B cell (primary cell): ENCODE measurements around the gene VPS37C.

Experiments used
- EZH2 ChIP-seq: IDR thresholded peaks from 2 replicates; pipeline ENCODE4 v1.6.1; 2012; ENCODE audit warnings: borderline replicate concordance, low read depth, mild to moderate bottlenecking, moderate library complexity, low read length; ENCODE audit not compliant: insufficient read depth, poor library complexity, severe bottlenecking
- TF ChIP-seq, protein P1 (sequence below): fragments of 200-600 bp; IDR thresholded peaks from one replicate; pipeline ENCODE4 v1.8.0; 2022; ENCODE audit warnings: antibody characterized with exemption, mild to moderate bottlenecking

DNA sequence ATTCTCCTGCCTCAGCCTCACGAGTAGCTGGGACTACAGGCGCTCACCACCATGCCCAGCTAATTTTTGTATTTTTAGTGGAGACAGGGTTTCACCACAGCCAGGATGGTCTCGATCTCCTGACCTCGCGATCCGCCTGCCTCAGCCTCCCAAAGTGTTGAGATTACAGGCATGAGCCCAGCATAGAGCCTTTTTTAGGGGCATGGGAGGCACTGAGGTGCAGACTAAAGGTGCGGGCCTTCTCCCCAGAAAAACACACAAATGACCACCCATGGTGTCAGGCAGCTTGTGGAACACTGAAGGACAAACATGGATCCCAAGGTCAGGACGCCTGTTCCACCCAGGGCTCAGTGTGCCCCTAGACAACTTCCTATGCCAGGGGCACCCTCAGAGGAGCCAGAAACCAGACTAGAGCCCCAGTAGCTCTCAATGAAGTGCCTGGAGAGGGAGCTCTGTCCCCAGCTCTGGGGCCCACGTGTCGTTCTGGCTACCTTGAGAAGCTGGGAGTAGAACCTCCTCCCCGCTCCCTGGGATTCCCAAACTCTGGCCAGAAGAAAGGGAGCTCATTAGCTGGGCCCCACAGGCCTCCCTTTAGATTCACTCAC, 80.1 kb downstream of the VPS37C start:
- TF ChIP-seq, protein P1, sequence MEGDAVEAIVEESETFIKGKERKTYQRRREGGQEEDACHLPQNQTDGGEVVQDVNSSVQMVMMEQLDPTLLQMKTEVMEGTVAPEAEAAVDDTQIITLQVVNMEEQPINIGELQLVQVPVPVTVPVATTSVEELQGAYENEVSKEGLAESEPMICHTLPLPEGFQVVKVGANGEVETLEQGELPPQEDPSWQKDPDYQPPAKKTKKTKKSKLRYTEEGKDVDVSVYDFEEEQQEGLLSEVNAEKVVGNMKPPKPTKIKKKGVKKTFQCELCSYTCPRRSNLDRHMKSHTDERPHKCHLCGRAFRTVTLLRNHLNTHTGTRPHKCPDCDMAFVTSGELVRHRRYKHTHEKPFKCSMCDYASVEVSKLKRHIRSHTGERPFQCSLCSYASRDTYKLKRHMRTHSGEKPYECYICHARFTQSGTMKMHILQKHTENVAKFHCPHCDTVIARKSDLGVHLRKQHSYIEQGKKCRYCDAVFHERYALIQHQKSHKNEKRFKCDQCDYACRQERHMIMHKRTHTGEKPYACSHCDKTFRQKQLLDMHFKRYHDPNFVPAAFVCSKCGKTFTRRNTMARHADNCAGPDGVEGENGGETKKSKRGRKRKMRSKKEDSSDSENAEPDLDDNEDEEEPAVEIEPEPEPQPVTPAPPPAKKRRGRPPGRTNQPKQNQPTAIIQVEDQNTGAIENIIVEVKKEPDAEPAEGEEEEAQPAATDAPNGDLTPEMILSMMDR: no peak
- TF ChIP-seq EZH2: no peak
